Measurements from ENCODE around the gene CLN6.
"Not testable (repeated sequence)": the region's sequence is repeated elsewhere in the genome, so short reads cannot be mapped to it uniquely, and the experiment has no call there.

Gene CLN6

DNA sequence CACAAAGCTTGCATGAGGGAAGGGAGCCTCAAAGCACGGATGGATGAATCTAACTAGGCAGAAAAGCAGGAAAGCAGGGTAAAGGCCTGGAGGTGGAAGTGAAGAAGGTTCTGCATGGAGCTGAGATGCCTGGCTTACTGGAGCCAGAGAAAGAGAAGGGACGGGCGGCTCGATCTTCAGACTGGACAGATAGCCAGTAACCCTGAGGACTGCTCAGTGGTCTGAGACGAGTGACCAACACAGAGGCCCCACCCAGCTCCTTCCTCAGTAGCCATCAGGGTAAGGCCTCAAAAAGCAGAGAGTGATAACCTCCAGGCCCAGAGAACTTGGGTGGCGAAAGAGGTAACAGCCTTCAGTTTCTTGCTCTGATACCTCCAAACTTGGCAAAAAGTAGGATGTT is 6.4 kb downstream of the CLN6 start:
- no peak for DNase-seq (ENCODE audit: low read depth)

DNA sequence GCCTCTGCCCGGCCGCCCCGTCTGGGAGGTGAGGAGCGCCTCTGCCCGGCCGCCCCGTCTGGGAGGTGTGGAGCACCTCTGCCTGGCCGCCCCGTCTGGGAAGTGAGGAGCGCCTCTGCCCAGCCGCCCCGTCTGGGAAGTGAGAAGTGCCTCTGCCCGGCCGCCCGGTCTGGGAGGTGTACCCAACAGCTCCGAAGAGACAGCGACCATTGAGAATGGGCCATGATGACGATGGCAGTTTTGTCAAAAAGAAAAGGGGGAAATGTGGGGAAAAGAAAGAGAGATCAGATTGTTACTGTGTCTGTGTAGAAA is 7.1 kb downstream of the CLN6 start:
- not testable (repeated sequence) for DNase-seq (ENCODE audit: low read depth)

- DNase-seq (ENCODE audit: low read depth), result not testable (repeated sequence)
Observed at GRCh38 chr15:68221530-68222431, 7.7 kb downstream of the CLN6 start.

DNA sequence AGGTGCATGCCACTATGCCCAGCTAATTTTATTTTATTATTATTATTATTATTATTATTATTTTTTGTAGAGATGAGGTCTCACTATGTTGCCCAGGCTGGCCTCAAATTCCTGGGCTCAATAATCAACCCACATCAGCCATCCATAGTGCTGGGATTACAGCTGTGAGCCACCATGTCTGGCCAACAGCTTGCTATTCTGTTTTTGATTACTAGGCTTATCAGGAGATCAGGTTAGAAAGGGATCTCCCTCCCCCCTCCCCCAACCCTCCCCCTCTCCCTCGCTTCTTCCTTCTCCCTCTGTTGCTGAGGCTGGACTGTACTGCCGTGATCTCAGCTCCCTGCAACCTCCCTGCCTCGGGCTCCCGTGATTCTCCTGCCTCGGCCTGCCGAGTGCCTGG is 8.6 kb downstream of the CLN6 start:
- no peak for DNase-seq (ENCODE audit: low read depth)

DNA sequence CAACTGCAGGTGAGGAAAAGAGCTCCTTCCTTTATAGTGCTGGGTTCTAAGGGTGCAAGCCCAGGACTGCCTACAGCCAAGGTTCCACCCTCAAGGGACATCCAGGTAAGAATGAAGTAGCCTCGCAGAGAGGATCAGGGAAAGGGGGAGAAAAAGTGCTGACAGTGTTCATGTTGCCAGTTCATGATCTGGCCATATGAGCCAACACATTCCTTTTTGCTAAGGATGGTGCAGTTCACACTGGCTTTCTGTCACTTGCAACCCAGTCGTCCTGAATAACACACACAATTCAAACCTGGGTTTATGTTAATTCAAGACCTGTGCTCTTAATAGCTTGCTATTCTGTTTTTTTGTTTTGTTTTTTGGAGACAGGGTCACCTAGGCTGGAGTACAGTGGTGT is 9.0 kb downstream of the CLN6 start:
- DNase-seq (ENCODE audit: low read depth), result no peak

DNA sequence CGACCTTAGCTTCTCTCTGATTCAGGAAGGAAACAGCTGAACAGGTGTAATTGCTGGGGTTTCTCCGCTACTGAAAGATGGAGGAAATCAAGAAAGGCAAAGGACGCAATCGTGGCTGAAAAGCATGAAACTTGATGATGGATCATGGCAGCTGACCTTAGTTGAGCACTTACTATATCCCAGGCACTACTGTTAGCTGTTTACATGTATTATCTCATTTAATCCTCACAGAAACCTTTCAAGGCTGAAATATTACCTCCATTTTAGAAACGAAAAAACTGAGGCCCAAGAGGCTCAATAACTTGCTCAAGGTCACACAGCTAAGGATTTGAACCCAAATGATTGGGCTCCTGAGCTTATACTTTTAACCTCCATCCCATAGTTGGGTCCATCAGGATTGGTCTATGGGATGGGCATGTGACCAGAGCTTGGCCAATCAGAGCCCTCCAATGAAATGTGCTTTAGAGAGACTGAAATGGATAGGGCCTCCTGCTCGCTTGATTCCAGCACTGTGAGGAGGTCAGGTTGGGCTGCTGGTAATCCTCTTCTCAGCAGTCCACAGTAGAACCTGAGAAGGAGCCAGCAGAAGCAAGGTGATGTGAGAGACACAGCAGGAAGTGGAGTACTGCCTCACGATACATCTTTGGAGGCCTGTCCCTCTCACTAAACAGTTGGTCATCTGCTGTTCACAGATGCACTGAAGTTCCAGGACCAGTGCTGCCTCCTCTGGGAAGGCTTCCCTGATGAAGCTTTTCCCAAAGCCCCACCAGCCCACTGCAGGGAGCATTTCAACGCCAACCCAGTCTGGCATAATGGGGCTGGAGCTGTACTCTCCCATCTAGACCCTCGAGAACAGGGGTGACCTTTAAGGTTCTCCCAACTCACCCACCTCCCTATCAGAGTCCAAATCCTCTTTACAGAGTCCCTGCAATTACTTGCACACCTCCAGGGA is 10.4 kb downstream of the CLN6 start:
- DNase-seq (ENCODE audit: low read depth), result no peak

GRCh38 chr15:68218331-68218730 is 11.2 kb downstream of the CLN6 start:
- DNase-seq (ENCODE audit: low read depth), result no peak

- no peak for DNase-seq (ENCODE audit: low read depth)
Observed at GRCh38 chr15:68217341-68217740, 12.2 kb downstream of the CLN6 start.

GRCh38 chr15:68214838-68215254 is 14.7 kb downstream of the CLN6 start:
- DNase-seq (ENCODE audit: low read depth), result no peak

DNA sequence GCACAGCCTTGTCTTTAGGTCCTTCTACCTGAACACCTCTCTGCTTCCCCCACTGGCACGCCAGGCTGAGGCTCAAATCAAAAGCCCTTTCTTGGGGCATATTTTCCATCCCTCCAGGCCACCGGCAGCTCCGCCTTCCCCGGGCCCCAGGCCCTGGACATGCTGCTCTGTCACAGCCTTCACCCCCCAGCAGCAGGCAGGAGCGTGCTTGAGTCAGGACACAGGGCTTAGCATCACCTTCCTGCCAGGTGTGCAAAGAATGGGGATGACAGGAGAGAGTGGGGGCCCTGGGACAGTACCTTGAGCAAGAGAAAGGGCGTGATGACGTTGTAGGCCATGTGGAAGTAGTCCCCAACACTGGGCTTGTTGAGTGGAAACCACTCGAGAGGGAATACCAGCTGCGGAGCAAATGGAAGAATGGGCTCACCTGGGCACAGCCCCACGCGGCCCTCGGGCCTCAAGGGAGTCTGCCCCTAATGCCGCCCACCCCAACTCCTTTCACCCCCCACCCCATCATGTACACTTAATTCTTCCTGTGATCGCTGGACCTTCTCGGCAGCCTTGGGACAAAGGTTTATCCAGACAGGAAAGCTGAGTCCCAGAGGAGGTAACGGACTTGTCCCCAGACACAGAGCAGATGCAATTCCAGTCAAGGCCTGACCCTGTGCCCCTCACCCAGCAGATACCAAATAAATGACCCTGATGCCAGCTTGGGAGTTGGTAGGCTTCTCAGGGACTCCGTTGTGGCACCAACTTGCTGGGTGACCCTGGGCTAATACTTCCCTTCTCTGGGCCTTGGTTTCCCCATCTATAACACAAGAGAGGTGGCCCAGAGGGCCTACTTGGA is 15.3 kb downstream of the CLN6 start:
- no peak for DNase-seq (ENCODE audit: low read depth)

- not testable (repeated sequence) for DNase-seq (ENCODE audit: low read depth)
Observed at GRCh38 chr15:68213491-68213845, 16.1 kb downstream of the CLN6 start.

GRCh38 chr15:68211656-68212320 is 17.7 kb downstream of the CLN6 start:
- no peak for DNase-seq (ENCODE audit: low read depth)

DNA sequence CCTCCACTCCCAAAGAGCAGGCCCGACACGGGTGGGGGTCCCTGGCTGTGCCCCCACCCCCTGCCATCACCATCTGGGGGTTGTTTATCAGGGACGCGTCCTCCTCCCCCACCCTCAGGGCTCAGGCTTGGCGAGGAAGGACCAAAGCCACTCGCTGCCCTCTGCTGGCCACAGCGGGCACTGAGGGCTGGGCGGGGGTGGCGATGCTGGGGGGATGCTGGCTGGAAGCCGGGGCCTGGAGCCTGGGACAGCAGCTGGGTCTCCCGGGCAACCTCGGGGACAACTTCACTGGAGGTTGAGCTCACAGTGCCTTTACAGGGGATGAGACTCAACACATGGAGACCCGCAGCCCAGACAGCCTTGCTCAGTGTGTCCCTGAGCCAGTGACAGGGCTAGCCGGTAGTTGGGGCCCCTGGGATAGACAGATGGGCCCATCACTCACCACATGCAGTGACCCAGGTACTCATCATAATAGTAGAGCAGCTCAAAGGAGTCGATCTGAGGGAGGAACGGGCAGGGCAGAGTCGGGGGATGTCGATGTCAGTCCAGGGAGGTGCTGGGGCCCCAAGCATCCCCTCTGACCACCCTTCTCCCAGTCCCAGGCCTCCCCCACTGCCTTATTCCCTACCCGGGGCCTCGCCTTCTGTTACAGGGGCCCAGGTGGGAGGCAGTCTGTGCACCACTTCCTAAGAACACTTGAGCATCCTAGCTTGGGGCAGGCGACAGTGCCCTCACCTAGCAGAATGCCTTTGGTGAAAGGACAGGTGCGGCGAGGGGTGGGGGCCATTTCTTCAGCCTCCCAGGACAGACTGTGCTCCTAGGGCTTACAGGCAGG is 18.5 kb downstream of the CLN6 start:
- DNase-seq (ENCODE audit: low read depth), result peak; percentile 21

DNA sequence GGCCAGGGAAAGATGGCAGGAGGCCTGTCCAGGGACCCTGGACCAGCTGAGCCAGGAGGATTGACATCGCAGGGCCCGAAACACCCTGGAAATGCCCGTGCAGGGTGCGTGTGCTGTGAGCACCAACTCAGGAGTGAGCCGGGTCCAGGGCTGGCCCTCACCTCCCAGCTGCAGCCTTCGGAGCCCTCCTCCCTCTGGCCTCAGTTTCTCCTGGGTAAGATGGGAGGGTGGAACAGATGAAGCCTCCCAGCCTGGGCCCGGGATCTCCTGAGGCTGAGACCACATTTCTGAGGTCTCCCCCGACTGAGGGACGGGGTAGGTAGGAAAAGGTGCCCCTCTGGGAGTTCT is 19.1 kb downstream of the CLN6 start:
- DNase-seq (ENCODE audit: low read depth), result no peak

GRCh38 chr15:68209735-68210408 is 19.7 kb downstream of the CLN6 start:
- DNase-seq (ENCODE audit: low read depth), result no peak

DNA sequence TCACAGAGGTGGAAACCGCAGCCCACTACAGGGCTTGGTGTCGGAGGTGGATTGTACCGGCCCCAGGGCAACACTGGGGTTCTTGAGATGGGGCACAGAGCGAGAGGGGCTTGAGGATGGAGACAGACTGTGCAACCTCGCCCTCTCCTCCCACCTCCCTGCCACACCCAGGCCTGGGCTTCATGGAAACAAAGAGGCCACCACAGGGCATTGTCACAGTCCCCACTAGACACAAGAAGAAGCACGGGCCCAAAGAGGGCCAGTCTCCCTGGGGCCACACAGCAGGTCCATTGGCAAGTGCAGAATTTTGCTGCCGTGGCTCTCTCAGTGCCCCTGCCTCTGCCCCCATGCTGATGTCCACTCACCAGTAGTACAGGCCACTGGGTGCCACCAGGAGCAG is 20.3 kb downstream of the CLN6 start:
- DNase-seq (ENCODE audit: low read depth), result no peak

DNA sequence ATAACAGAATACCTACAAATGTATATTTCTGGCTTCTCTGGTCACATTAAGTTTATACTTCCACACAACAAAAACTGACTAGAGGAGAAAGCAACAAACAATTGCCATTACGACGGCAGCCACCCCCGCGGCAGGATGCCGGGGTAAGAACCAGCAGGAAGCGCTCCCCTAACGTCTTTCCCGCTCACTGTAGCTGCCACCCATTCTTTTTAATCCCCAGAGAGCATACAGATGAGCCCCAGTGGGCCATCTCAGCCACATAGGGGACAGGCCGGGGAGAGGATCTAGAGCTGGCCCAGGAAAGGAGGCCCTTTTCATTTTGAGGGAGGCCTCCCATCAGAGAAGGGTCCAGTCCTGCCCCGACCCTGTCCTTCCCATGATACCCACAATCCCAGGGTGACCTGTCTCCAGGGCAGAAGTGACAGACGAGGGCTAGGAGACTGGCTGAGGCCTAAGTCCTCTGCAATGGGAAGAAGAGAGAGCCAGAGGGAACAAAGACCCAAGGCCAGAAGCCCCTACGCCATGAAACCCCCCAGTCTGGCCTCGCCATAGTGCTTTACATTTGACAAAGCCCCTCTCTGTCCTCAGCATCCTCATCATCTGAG is 20.8 kb downstream of the CLN6 start:
- no peak for DNase-seq (ENCODE audit: low read depth)

- no peak for DNase-seq (ENCODE audit: low read depth)
Observed at GRCh38 chr15:68208136-68208535, 21.4 kb downstream of the CLN6 start.

DNA sequence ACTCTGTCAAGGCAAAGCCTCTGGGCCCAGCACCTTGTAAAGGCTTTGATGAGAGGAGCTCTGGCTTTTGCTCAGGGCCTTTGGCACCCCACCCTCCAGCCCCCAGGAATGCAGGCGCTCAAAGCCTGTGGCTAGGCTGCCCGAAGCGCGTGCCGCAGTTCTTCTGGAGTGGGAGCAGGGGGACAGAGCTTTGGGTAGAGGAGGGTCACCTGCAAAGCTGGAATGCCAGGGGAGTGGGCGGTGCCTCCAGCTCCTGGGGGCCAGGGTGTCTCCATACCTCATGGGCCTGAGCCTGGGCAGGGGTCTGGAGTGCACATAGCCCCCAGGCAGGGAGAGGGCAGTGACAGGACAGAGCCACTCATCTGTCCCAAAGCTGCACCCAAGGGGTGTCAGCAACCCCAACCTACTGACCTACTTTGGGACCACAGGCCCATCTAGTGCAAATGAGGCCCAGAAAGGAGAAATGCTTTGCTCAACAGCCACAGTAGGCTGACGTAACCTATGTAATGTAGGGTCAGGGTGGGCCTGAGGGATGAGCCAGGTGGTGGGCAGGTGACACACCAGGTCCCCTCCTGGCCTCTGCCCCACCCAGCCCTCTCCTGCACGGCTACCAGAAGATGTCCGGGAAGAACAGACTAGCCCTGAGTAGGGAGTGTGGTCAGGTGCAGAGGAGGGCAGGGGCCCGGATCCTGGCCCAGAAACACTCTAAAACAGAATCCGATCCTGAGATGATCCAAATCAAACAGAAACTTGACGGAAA is 22.2 kb downstream of the CLN6 start:
- no peak for DNase-seq (ENCODE audit: low read depth)

Measured in stimulated activated CD8-positive, alpha-beta memory T cell treated with anti-CD3 and anti-CD28 coated beads, Interleukin-7, amount 100 ng/mL, for 24 hours (primary cell).